Activated CD4-positive, alpha-beta T cell treated with anti-CD3 and anti-CD28 coated beads, Interleukin-2, amount 50 U/mL, for 48 hours (primary cell): ENCODE measurements around the gene PCDHGB6.
A peak's percentile ranks its signal among the peaks of the same experiment; 100 is the strongest.
"Not testable (repeated sequence)": the region's sequence is repeated elsewhere in the genome, so short reads cannot be mapped to it uniquely, and the experiment has no call there.

ENCODE experiments used
- DNase-seq, 2 experiments: peaks; one replicate each; pipeline ENCODE4 v3.0.0-alpha.2; 2020

The PCDHGB6 gene

GRCh38 chr5:141419074-141419880 lies 11.5 kb downstream of the PCDHGB6 start:
- DNase-seq = no peak

- DNase-seq = peak; percentile 62
Observed at GRCh38 chr5:141420855-141421488, 13.2 kb downstream of the PCDHGB6 start, which contains the start of gene PCDHGA11. Gene PCDHGA11 (plus strand): TSS chr5:141421051. CDS start chr5:141421228, 177 bp downstream.

- no peak for DNase-seq
Observed at GRCh38 chr5:141421489-141421855, 13.7 kb downstream of the PCDHGB6 start.

DNA sequence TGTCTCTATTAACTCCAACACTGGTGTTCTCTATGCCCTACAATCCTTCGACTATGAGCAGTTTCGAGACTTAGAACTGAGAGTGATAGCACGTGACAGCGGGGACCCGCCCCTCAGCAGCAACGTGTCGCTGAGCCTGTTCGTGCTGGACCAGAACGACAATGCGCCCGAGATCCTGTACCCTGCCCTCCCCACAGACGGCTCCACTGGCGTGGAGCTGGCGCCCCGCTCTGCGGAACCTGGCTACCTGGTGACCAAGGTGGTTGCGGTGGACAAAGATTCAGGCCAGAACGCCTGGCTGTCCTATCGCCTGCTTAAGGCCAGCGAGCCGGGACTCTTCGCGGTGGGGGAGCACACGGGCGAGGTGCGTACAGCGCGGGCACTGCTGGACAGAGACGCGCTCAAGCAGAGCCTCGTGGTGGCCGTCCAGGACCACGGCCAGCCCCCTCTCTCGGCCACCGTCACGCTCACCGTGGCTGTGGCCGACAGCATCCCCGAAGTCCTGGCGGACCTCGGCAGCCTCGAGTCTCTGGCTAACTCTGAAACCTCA lies 15.0 kb downstream of the PCDHGB6 start:
- DNase-seq = no peak

DNA sequence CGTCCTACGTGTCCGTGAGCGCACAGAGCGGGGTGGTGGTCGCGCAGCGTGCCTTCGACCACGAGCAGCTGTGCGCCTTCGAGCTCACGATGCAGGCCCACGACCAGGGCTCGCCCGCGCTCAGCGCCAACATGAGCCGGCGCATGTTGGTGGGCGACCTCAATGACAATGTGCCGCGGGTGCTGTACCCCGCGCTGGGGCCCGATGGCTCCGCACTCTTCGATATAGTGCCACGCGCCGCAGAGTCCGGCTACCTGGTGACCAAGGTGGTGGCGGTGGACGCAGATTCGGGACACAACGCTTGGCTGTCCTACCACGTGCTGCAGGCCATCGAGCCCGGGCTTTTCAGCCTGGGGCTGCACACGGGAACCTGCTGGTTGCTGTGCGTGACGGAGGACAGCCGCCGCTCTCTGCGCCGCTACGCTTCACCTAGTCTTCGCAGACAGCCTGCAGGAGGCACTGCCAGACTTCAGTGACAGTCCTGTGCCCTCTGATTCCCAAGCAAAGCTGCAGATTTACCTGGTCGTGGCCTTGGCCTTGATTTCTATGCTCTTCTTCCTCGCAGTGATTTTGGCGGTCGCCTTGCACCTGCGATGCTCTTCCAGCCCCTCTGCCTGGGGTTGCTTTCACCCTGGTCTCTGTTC lies 20.1 kb downstream of the PCDHGB6 start:
- DNase-seq = no peak

GRCh38 chr5:141430332-141431113 lies 22.7 kb downstream of the PCDHGB6 start, which contains the start of gene PCDHGA12:
Gene PCDHGA12 (plus strand): TSS chr5:141430507. CDS start chr5:141430760, 253 bp downstream.
- no peak for DNase-seq

- no peak for DNase-seq
Observed at GRCh38 chr5:141431286-141431685, 23.5 kb downstream of the PCDHGB6 start.

GRCh38 chr5:141432308-141432707 lies 24.5 kb downstream of the PCDHGB6 start:
- DNase-seq = not testable (repeated sequence)

DNA sequence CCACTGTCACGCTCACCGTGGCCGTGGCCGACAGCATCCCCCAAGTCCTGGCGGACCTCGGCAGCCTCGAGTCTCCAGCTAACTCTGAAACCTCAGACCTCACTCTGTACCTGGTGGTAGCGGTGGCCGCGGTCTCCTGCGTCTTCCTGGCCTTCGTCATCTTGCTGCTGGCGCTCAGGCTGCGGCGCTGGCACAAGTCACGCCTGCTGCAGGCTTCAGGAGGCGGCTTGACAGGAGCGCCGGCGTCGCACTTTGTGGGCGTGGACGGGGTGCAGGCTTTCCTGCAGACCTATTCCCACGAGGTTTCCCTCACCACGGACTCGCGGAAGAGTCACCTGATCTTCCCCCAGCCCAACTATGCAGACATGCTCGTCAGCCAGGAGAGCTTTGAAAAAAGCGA lies 24.9 kb downstream of the PCDHGB6 start:
- DNase-seq = not testable (repeated sequence)

DNA sequence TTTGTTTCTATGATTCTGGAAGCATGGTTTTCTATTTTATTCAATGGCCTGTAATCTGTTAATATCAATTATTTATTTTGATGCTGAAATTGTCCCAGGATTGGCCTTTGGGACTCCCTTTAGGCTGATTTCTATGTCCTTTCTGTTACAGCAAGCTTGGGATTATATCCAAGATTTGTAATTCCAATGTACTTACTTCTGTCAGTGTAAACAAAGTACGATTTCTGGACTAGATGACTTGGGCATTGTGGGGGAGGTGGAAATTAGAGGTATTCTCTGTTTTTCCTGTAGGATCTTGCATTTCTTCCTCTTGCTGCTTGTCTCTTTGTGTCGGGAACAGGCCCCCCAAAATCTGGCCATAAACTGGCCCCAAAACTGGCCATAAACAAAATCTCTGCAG lies 26.2 kb downstream of the PCDHGB6 start:
- DNase-seq = no peak

GRCh38 chr5:141437221-141437620 lies 29.4 kb downstream of the PCDHGB6 start:
- DNase-seq = no peak

DNA sequence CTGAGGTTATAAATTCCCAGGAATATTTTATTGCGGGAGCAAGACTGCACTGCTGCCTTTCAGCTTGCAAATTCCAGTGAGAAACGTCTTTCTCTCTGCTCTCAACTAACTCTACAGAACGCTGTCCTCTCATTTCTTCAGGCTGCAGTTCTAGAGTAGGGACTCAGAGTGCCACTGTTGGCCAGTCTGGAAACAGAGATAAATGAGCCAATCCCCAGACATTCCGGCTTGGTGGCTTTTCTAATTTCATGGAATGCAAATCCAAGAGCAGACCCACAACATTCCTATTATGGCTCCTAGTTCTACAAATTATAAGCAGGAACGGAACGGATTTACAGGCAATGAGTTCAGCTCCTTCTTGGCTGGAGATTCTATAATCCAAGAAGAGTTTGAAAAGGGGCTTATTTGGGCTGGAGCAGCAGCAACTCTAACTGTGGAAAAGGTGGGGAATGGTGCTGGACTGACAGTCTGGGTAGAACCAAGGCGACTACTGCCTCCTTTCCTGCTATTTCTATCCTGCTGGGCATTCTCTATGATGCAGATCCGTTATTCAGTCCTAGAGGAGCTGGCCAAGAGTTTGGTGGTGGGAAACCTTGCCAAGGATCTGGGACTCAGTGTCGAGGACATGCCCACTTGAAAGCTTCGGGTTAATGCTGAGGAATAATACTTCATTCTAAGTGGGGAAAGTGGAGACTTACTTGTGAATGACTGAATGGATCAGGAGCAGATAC lies 31.8 kb downstream of the PCDHGB6 start:
- DNase-seq = no peak

GRCh38 chr5:141440341-141440740 lies 32.5 kb downstream of the PCDHGB6 start:
- no peak for DNase-seq

DNA sequence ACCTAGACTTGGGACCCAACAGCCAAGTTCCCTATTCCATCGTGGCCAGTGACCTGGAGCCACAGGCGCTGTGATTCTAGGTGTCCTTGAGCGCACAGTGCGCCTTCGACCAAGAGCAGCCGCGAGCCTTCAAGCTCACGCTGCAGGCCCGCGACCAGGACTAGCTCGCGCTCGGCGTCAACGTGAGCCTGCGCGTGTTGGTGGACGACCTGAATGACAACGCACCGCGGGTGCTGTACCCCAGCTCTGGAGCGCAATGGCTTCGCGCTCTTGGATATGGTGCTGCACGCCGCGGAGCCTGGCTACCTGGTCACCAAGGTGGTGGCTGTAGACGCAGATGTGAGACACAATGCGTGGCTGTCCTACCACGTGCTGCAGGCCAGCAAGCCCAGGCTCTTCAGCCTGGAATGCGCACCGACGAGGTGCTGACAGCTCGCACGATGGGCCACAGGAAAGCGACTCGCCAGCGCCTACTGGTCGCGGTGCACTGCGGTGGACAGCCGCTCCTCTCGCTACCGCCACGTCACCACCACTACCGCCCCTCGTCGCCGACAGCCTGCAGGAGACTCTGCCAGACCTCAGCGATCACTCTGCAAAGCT lies 33.9 kb downstream of the PCDHGB6 start:
- no peak for DNase-seq
